IMR-90 (cell line): ENCODE measurements around the gene ABCG4.

Experiments used
- BHLHE40 ChIP-seq: fragments of 150-350 bp; IDR thresholded peaks from 2 replicates; pipeline ENCODE4 v1.6.1; 2016; ENCODE audit warnings: mild to moderate bottlenecking, low read depth, low read length
- CEBPB ChIP-seq: IDR thresholded peaks from 2 replicates; pipeline ENCODE4 v1.6.1; 2012; ENCODE audit warnings: low read depth, low read length, improper control_type of control experiment
- CHD1 ChIP-seq: IDR thresholded peaks from 2 replicates; pipeline ENCODE4 v1.6.1; 2012; ENCODE audit warnings: low read depth, low read length, improper control_type of control experiment
- MAZ ChIP-seq: IDR thresholded peaks from 2 replicates; pipeline ENCODE4 v1.6.1; 2012; ENCODE audit warnings: low read depth, mild to moderate bottlenecking, low read length, improper control_type of control experiment, moderate library complexity, borderline replicate concordance
- POLR2A ChIP-seq: IDR thresholded peaks from 2 replicates; pipeline ENCODE4 v1.6.1; 2012; ENCODE audit warnings: mild to moderate bottlenecking, low read depth, low read length
- RCOR1 ChIP-seq: IDR thresholded peaks from 2 replicates; pipeline ENCODE4 v1.6.1; 2012; ENCODE audit warnings: mild to moderate bottlenecking, low read length, improper control_type of control experiment; ENCODE audit not compliant: insufficient replicate concordance
- RFX5 ChIP-seq: IDR thresholded peaks from 2 replicates; pipeline ENCODE4 v1.8.0; 2012; ENCODE audit warnings: low read depth, mild to moderate bottlenecking, low read length, moderate library complexity
- SMC3 ChIP-seq: fragments of 150-350 bp; IDR thresholded peaks from 2 replicates; pipeline ENCODE4 v1.6.1; 2016; ENCODE audit warnings: low read depth, mild to moderate bottlenecking, antibody characterized with exemption, low read length, moderate library complexity
- TF ChIP-seq, protein P1 (sequence below): conservative IDR thresholded peaks from 2 replicates; pipeline ENCODE4 v1.5.1; 2012; ENCODE audit warnings: mild to moderate bottlenecking, low read depth, low read length, improper control_type of control experiment
- TF ChIP-seq, protein P2 (sequence below): fragments of 150-350 bp; IDR thresholded peaks from 2 replicates; pipeline ENCODE4 v1.6.1; 2017; ENCODE audit warnings: mild to moderate bottlenecking, antibody characterized with exemption, low read length, low read depth
- TF ChIP-seq, protein P3 (sequence below): fragments of 150-350 bp; IDR thresholded peaks from 2 replicates; pipeline ENCODE4 v1.6.1; 2016; ENCODE audit warnings: low read depth, mild to moderate bottlenecking, low read length, moderate library complexity, borderline replicate concordance

DNA sequence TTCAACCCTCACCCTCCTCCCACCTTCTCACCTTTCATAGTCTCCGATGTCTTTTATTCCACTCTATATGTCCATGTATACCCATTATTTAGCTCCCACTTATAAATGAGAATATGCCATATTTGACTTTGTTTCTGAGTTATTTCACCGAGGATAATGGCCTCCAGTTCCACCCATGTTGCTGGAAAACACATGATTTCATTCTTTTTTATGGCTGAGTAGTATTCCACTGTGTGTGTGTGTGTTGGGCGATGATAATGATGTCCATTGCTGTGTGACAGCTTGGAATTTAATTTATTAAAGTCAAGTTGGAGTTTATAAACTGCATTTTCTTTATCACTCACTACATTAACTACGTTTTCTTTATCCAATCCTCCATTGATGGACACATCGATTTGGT is 30.6 kb upstream of the ABCG4 start:
- TF ChIP-seq, protein P1, sequence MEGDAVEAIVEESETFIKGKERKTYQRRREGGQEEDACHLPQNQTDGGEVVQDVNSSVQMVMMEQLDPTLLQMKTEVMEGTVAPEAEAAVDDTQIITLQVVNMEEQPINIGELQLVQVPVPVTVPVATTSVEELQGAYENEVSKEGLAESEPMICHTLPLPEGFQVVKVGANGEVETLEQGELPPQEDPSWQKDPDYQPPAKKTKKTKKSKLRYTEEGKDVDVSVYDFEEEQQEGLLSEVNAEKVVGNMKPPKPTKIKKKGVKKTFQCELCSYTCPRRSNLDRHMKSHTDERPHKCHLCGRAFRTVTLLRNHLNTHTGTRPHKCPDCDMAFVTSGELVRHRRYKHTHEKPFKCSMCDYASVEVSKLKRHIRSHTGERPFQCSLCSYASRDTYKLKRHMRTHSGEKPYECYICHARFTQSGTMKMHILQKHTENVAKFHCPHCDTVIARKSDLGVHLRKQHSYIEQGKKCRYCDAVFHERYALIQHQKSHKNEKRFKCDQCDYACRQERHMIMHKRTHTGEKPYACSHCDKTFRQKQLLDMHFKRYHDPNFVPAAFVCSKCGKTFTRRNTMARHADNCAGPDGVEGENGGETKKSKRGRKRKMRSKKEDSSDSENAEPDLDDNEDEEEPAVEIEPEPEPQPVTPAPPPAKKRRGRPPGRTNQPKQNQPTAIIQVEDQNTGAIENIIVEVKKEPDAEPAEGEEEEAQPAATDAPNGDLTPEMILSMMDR, result no peak
- TF ChIP-seq BHLHE40 (no peak), POLR2A (no peak), CEBPB (no peak), SMC3 (no peak), MAZ (no peak), RCOR1 (no peak), CHD1 (no peak), RFX5 (no peak)
- TF ChIP-seq, protein P2, sequence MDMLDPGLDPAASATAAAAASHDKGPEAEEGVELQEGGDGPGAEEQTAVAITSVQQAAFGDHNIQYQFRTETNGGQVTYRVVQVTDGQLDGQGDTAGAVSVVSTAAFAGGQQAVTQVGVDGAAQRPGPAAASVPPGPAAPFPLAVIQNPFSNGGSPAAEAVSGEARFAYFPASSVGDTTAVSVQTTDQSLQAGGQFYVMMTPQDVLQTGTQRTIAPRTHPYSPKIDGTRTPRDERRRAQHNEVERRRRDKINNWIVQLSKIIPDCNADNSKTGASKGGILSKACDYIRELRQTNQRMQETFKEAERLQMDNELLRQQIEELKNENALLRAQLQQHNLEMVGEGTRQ, result no peak
- TF ChIP-seq, protein P3, sequence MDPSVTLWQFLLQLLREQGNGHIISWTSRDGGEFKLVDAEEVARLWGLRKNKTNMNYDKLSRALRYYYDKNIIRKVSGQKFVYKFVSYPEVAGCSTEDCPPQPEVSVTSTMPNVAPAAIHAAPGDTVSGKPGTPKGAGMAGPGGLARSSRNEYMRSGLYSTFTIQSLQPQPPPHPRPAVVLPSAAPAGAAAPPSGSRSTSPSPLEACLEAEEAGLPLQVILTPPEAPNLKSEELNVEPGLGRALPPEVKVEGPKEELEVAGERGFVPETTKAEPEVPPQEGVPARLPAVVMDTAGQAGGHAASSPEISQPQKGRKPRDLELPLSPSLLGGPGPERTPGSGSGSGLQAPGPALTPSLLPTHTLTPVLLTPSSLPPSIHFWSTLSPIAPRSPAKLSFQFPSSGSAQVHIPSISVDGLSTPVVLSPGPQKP, result no peak
